Kidney (tissue), 14 donors: ENCODE measurements around the gene FAM9A. TPM values are rescaled to one million over a fixed set of nuclear protein-coding genes. Genes with fewer than 3 reads are reported as not detected.
A peak's percentile ranks its signal among the peaks of the same experiment; 100 is the strongest.
"Not testable (repeated sequence)": the region's sequence is repeated elsewhere in the genome, so short reads cannot be mapped to it uniquely, and the experiment has no call there.

Experiments
- DNase-seq, 5 donors: peaks; one replicate each; pipeline ENCODE4 v3.0.0-alpha.2; 2013 to 2020
- FAIRE-seq: peaks from 2 replicates; lab custom pipeline; 2012; peaks lifted over from hg19 to GRCh38; lab: Jason Lieb, UNC
- H3K27ac ChIP-seq, 2 donors: one replicate each; pipeline ENCODE4 v1.7.0; 2013; ENCODE audit warnings: low read depth in 2 of 2, low read length in 2 of 2, inconsistent platforms in 1 of 2
- H3K27me3 ChIP-seq: one replicate; pipeline ENCODE4 v1.7.1; 2013; ENCODE audit warnings: low read length, inconsistent platforms; ENCODE audit not compliant: control insufficient read depth, insufficient read depth
- H3K36me3 ChIP-seq, 3 donors: one replicate each; pipeline versions ENCODE4 v1.7.0 to v1.7.1; 2013; ENCODE audit warnings: low read length in 3 of 3, control low read depth in 1 of 3, inconsistent platforms in 1 of 3; ENCODE audit not compliant: insufficient read depth in 3 of 3, control insufficient read depth in 2 of 3
- H3K4me1 ChIP-seq, 3 donors: one replicate each; pipeline versions ENCODE4 v1.7.0 to v1.7.1; 2013; ENCODE audit warnings: low read length in 3 of 3, inconsistent platforms in 1 of 3, low read depth in 1 of 3; ENCODE audit not compliant: control insufficient read depth in 2 of 3, insufficient read depth in 2 of 3
- H3K4me3 ChIP-seq, 3 donors: one replicate each; pipeline versions ENCODE4 v1.7.0 to v1.8.1; 2013; ENCODE audit warnings: low read length in 3 of 3, control low read depth in 1 of 3, inconsistent platforms in 1 of 3
- H3K9ac ChIP-seq, 3 donors: one replicate each; pipeline versions ENCODE4 v1.7.0 to v1.7.1; 2013; ENCODE audit warnings: low read length in 3 of 3, control low read depth in 1 of 3, inconsistent platforms in 1 of 3
- H3K9me3 ChIP-seq, 3 donors: one replicate each; pipeline versions ENCODE4 v1.7.0 to v1.7.1; 2013; ENCODE audit warnings: low read length in 3 of 3, control low read depth in 1 of 3, inconsistent platforms in 1 of 3; ENCODE audit not compliant: control insufficient read depth in 2 of 3, insufficient read depth in 1 of 3
- intact Hi-C: fragments of 100-400 bp; cut with DNase I; formaldehyde crosslinking; loops from one replicate; pipeline ENCODE4 v1.11.1; 2022
- polyA plus RNA-seq: library from polyadenylated mRNA; stranded (reverse); fragments of 350-450 nt; fragmentation: Illumina TruSeq; extraction: RNeasy Lipid Tissue Mini Kit (QIAGEN cat#74804); gene quantifications from one replicate; pipeline ENCODE4 v1.2.3, GENCODE V29; 2014; ENCODE audit warnings: low read depth, low replicate concordance; ENCODE audit not compliant: insufficient read depth
- total RNA-seq: library from RNA; stranded (reverse); fragmentation: NEBNext Ultra II Directional; extraction: Animal tissue kit (Norgen Biotek cat#: 25700); gene quantifications from one replicate; pipeline ENCODE4 v1.2.1, GENCODE V29; 2021
- TF ChIP-seq, protein P1 (sequence below): IDR thresholded peaks from 3 replicates; pipeline ENCODE4 v1.5.1; 2012; ENCODE audit warnings: mild to moderate bottlenecking, moderate library complexity, borderline replicate concordance; ENCODE audit not compliant: insufficient read depth; ENCODE audit errors: extremely low read depth
- donor health status: control.
- donor health status: control.
- donor health status: control.
- donor health status: control.
- donor health status: control.
- donor health status: DM: yes; HTN: yes; CAD: no.
- donor health status: Normal renal cell carcinoma (clear cell type).

Gene FAM9A
- total and polyA plus RNA-seq, 2 donors from 2014 or later = not detected

DNA sequence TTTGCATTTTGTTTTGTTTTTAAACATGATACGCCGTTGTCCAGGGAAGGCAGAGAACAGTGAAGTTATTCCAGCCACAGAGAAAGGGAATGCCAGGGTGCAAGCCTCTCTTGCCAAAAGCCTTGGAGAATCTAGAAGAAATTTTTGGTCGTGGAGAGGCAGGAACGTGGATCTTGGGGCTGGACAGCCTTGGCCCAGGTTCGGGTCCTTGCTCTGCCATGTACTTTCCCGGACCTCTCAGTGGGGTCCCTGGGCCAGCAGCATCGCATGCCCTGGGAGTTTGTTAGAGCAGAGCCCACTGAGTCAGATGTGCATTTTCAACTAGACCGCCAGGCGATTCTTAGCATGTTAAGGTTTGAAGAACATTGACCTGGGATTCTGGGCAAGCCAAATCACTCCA is 18.6 kb downstream of the FAM9A start:
- H3K4me3 ChIP-seq = no peak overlapping the region
- no peaks in the 10 kb centered on the region for H3K9me3 ChIP-seq
- intact Hi-C loops = no loop called here
- H3K36me3 ChIP-seq = no peaks in the 10 kb centered on the region
- DNase-seq (peak in 1 of 5 donors; percentile 41), FAIRE-seq (no peak)
- TF ChIP-seq, protein P1, sequence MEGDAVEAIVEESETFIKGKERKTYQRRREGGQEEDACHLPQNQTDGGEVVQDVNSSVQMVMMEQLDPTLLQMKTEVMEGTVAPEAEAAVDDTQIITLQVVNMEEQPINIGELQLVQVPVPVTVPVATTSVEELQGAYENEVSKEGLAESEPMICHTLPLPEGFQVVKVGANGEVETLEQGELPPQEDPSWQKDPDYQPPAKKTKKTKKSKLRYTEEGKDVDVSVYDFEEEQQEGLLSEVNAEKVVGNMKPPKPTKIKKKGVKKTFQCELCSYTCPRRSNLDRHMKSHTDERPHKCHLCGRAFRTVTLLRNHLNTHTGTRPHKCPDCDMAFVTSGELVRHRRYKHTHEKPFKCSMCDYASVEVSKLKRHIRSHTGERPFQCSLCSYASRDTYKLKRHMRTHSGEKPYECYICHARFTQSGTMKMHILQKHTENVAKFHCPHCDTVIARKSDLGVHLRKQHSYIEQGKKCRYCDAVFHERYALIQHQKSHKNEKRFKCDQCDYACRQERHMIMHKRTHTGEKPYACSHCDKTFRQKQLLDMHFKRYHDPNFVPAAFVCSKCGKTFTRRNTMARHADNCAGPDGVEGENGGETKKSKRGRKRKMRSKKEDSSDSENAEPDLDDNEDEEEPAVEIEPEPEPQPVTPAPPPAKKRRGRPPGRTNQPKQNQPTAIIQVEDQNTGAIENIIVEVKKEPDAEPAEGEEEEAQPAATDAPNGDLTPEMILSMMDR = no peak
- H3K4me1 ChIP-seq = no peaks in the 10 kb centered on the region
- peaks cover 2% of the 10 kb centered on the region for H3K27me3 ChIP-seq
- H3K27ac ChIP-seq = no peak overlapping the region
- no peak overlapping the region for H3K9ac ChIP-seq

DNA sequence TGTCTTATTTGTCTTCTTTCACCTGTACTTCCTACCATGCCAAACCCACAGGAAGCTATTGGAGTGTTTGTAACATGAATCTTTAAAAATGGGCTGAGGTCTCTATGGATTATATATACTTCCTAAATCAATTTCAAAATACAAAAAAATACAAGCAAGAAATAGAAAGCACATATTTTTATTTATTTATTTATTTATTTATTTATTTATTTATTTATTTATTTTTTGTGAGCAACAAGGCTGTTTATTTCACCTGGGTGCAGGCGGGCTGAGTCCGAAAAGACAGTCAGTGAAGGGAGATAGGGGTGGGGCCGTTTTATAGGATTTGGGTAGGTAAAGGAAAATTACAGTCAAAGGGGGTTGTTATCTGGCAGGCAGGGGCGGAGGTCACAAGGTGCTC is 19.3 kb downstream of the FAM9A start:
- H3K36me3 ChIP-seq, H3K4me1 ChIP-seq, DNase-seq, FAIRE-seq, H3K27me3 ChIP-seq, H3K9me3 ChIP-seq, intact Hi-C loops, H3K27ac ChIP-seq, H3K4me3 ChIP-seq, H3K9ac ChIP-seq: not testable (repeated sequence)

DNA sequence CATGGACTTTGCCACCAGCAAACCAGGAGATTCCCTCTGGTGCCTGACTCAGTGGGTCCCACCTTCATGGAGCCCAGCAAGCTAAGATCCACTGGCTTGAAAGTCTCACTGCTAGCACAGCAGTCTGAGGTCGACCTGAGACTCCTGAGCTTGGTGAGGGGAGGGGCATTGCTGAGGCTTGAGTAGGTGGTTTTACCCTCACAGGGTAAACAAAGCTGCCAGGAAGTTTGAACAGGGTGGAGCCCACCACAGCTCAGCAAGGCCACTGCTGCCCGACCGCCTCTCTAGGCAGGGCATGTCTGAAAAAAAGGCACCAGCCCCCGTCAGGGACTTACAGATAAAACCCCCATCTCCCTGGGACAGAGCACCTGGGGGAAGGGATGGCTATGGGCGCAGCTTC is 28.1 kb downstream of the FAM9A start:
- FAIRE-seq (no peak), DNase-seq (peak in 1 of 5 donors; percentile 41)
- no peaks in the 10 kb centered on the region for H3K36me3 ChIP-seq
- no peaks in the 10 kb centered on the region for H3K4me1 ChIP-seq
- intact Hi-C loops = no loop called here
- no peak overlapping the region for H3K4me3 ChIP-seq
- no peak overlapping the region for H3K27ac ChIP-seq
- H3K27me3 ChIP-seq = no peaks in the 10 kb centered on the region
- no peaks in the 10 kb centered on the region for H3K9me3 ChIP-seq
- TF ChIP-seq, protein P1 = no peak
- H3K9ac ChIP-seq = no peak overlapping the region

GRCh38 chrX:8760021-8760420 is 41.2 kb downstream of the FAM9A start:
- intact Hi-C loops = no loop called here
- Histone ChIP-seq H3K9me3 (no peaks in the 10 kb centered on the region), H3K36me3 (no peaks in the 10 kb centered on the region), H3K9ac (no peak overlapping the region), H3K4me3 (no peak overlapping the region), H3K27ac (no peak overlapping the region), H3K27me3 (peaks cover 2% of the 10 kb centered on the region), H3K4me1 (no peaks in the 10 kb centered on the region)
- TF ChIP-seq, protein P1 = no peak
- no peak for FAIRE-seq
- DNase-seq = no peak

- H3K9me3 ChIP-seq, H3K36me3 ChIP-seq, DNase-seq, H3K4me3 ChIP-seq, H3K27ac ChIP-seq, H3K27me3 ChIP-seq, intact Hi-C loops, FAIRE-seq, H3K9ac ChIP-seq, H3K4me1 ChIP-seq: not testable (repeated sequence)
These were observed 42.5 kb downstream of the FAM9A start for GRCh38 chrX:8758706-8759105.

- H3K4me3 ChIP-seq, DNase-seq, H3K4me1 ChIP-seq, H3K9ac ChIP-seq, H3K27ac ChIP-seq, intact Hi-C loops, H3K9me3 ChIP-seq, H3K36me3 ChIP-seq, FAIRE-seq, H3K27me3 ChIP-seq: not testable (repeated sequence)
These were observed 43.4 kb downstream of the FAM9A start for GRCh38 chrX:8757609-8758389.
